ENCODE results near the gene HSBP1L1. TPM values are rescaled to one million over a fixed set of nuclear protein-coding genes. Genes with fewer than 3 reads are reported as not detected.

HSBP1L1 gene
- total RNA-seq, 1 experiment from 2014 or later = 41.4 TPM

- CTCF ChIA-PET = no interaction called here
- no TSS peak for BruUV-seq (replicated peaks)
- no peak for DNase-seq (ENCODE audit: low read depth, low spot score)
- Histone ChIP-seq H3K4me2 (ENCODE audit: low read length) (no peak overlapping the region), H3K9me3 (ENCODE audit: control insufficient read depth in 1 of 2, insufficient read depth in 1 of 2, low read depth in 1 of 2, low read length in 2 of 2) (0 out of 4 replicates have a peak, but pooled peaks cover 0 to 3% of the 10 kb centered on the region in 2 experiments), H3K79me2 (ENCODE audit: insufficient read depth, low read length) (no peaks in the 10 kb centered on the region), H3K4me3 (replicated peaks in 1 of 2; ENCODE audit: low read depth in 1 of 2, low read length in 2 of 2) (no peak overlapping the region), H2AFZ (ENCODE audit: low read depth, low read length, poor library complexity, severe bottlenecking) (no peak overlapping the region), H3K36me3 (ENCODE audit: control insufficient read depth in 1 of 2, insufficient read depth in 2 of 2, low read length in 2 of 2) (no peaks in the 10 kb centered on the region), H3K4me1 (ENCODE audit: control insufficient read depth in 1 of 2, insufficient read depth in 2 of 2, low read length in 2 of 2) (peaks cover 3 to 4% of the 10 kb centered on the region in 2 experiments), H3K9ac (ENCODE audit: low read length) (no peak overlapping the region), H3K9me2 (ENCODE audit: insufficient read depth) (no peaks in the 10 kb centered on the region), H4K20me1 (ENCODE audit: insufficient read depth) (no peaks in the 10 kb centered on the region), H3K27me3 (ENCODE audit: insufficient read depth, low read length) (no peaks in the 10 kb centered on the region), H3K27ac (ENCODE audit: low read depth, low read length) (no peak overlapping the region)
- no peak for TF ChIP-seq ELF1 (IDR thresholded peaks at IDR 0.05; ENCODE audit: borderline replicate concordance, low read depth)
- no peak for TF ChIP-seq CBX3 (IDR thresholded peaks at IDR 0.05; ENCODE audit: low read depth)
- no peak for TF ChIP-seq REST (IDR thresholded peaks at IDR 0.05; ENCODE audit: low read depth)
- TF ChIP-seq ATF3 (IDR thresholded peaks at IDR 0.05) = no peak
- TF ChIP-seq EGR1 (IDR thresholded peaks at IDR 0.05; ENCODE audit: low read depth) = no peak
- TF ChIP-seq POLR2AphosphoS5 (IDR thresholded peaks at IDR 0.05; ENCODE audit: low read depth, low read length) = no peak
- TF ChIP-seq TCF7L2 (IDR thresholded peaks at IDR 0.05; ENCODE audit: borderline replicate concordance, extremely low read depth, insufficient read depth, insufficient read length) = no peak
- RAD21 ChIA-PET (ENCODE audit: low non-redundant PET in 1 of 2, low total read pairs in 2 of 2, uncharacterized antibody in 2 of 2, unreplicated experiment in 2 of 2) = no interaction called here
- intact Hi-C loops (cut with micrococcal nuclease) = no loop called here
- POLR2A ChIA-PET = no interaction called here
- no peak for ATAC-seq
These were observed 40.3 kb downstream of the HSBP1L1 start for GRCh38 chr18:80004600-80005342.
